ENCODE results near the gene SLC4A5. TPM values are rescaled to one million over a fixed set of nuclear protein-coding genes. Genes with fewer than 3 reads are reported as not detected.

Gene SLC4A5
- total RNA-seq, 1 experiment from 2014 or later, result not detected

- peaks cover 16% of the 10 kb centered on the region for H3K4me1 ChIP-seq (replicated peaks; ENCODE audit: insufficient read depth)
- H3F3A ChIP-seq (ENCODE audit: insufficient read depth, low read depth), result no peaks in the 10 kb centered on the region
- no peak for TF ChIP-seq EZH2 (IDR thresholded peaks at IDR 0.05; ENCODE audit: low read depth)
- TF ChIP-seq, protein P1, sequence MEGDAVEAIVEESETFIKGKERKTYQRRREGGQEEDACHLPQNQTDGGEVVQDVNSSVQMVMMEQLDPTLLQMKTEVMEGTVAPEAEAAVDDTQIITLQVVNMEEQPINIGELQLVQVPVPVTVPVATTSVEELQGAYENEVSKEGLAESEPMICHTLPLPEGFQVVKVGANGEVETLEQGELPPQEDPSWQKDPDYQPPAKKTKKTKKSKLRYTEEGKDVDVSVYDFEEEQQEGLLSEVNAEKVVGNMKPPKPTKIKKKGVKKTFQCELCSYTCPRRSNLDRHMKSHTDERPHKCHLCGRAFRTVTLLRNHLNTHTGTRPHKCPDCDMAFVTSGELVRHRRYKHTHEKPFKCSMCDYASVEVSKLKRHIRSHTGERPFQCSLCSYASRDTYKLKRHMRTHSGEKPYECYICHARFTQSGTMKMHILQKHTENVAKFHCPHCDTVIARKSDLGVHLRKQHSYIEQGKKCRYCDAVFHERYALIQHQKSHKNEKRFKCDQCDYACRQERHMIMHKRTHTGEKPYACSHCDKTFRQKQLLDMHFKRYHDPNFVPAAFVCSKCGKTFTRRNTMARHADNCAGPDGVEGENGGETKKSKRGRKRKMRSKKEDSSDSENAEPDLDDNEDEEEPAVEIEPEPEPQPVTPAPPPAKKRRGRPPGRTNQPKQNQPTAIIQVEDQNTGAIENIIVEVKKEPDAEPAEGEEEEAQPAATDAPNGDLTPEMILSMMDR (conservative IDR thresholded peaks at IDR 0.05), result no peak
- no TSS peak for BruUV-seq (replicated peaks)
- peaks cover 52% of the 10 kb centered on the region for H3K79me2 ChIP-seq (ENCODE audit: low read depth)
- H3K27ac ChIP-seq, result no peak overlapping the region
- no peak overlapping the region for H2AFZ ChIP-seq
- H3K4me2 ChIP-seq, result no peak overlapping the region
- intact Hi-C loops (cut with micrococcal nuclease; ENCODE audit: unreplicated experiment), result no loop called here
- peaks cover 16% of the 10 kb centered on the region for H4K20me1 ChIP-seq (ENCODE audit: insufficient read depth)
- no peaks in the 10 kb centered on the region for H3K27me3 ChIP-seq (ENCODE audit: insufficient read depth, low read depth)
- DNase-seq, result no peak
- no peaks in the 10 kb centered on the region for H3K9me2 ChIP-seq (ENCODE audit: insufficient read depth)
- ChIA-PET CTCF (no interaction called here), POLR2A (ENCODE audit: unreplicated experiment) (no interaction called here)
- H3K9me3 ChIP-seq (ENCODE audit: insufficient read depth, low read depth), result no peaks in the 10 kb centered on the region
- H3K36me3 ChIP-seq (ENCODE audit: low read depth), result 0 out of 2 replicates have a peak, but pooled peaks cover 7% of the 10 kb centered on the region
- H3K4me3 ChIP-seq, result no peak overlapping the region
Measured at GRCh38 chr2:74387346-74387745, 44.1 kb upstream of the SLC4A5 start.

DNA sequence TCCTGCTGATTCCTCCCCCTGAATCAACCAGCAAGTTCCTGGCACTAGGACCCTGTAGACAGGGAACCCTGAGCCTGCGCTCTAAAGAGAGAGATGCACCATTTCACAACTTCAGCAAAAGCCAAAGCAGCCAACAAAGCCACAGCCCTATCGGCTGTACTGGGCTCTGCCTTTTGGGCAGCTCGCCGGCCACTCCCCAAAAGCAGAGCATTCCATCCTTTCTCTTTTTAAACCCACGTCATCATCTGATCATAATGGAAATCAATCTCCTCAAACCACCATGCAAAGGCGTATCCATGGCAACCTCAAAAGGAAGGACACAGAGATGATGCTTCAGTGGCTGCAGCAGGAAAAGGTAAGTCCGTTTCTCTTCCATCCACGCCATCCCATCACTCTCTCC lies 42.2 kb upstream of the SLC4A5 start:
- Histone ChIP-seq H3F3A (ENCODE audit: insufficient read depth, low read depth) (no peaks in the 10 kb centered on the region), H3K36me3 (ENCODE audit: low read depth) (0 out of 2 replicates have a peak, but pooled peaks cover 7% of the 10 kb centered on the region), H3K79me2 (ENCODE audit: low read depth) (peaks cover 55% of the 10 kb centered on the region), H3K27me3 (ENCODE audit: insufficient read depth, low read depth) (no peaks in the 10 kb centered on the region), H3K9me3 (ENCODE audit: insufficient read depth, low read depth) (no peaks in the 10 kb centered on the region), H3K4me3 (no peak overlapping the region), H3K27ac (no peak overlapping the region), H3K9me2 (ENCODE audit: insufficient read depth) (no peaks in the 10 kb centered on the region), H4K20me1 (ENCODE audit: insufficient read depth) (peaks cover 29% of the 10 kb centered on the region), H3K4me1 (replicated peaks; ENCODE audit: insufficient read depth) (peaks cover 6% of the 10 kb centered on the region), H3K4me2 (no peak overlapping the region), H2AFZ (no peak overlapping the region)
- BruUV-seq (replicated peaks), result no TSS peak
- POLR2A ChIA-PET (ENCODE audit: unreplicated experiment), result no interaction called here
- TF ChIP-seq, protein P1 (conservative IDR thresholded peaks at IDR 0.05), result no peak
- TF ChIP-seq EZH2 (IDR thresholded peaks at IDR 0.05; ENCODE audit: low read depth), result no peak
- intact Hi-C loops (cut with micrococcal nuclease; ENCODE audit: unreplicated experiment), result no loop called here
- CTCF ChIA-PET, result no interaction called here
- DNase-seq, result no peak

DNA sequence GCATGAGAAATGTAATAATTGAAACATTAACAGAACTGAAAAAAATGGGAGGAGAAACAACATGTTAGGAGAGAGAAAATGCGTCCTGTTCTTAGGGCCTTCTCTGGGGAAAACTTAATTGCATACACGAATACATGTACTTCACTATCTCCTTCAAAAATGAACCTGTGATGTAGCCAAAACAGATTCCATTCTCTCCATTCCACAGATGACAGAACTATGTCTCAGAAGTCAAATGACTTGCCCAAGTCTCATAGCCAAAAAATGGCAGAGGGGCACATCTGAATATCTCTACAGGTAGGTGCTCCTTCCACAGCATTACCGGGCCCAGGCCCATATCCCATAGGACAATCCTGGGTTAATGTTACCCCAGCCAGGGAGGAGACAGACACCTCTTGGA lies 40.8 kb upstream of the SLC4A5 start:
- no peak overlapping the region for H3K27ac ChIP-seq
- H3K4me3 ChIP-seq, result no peak overlapping the region
- no peaks in the 10 kb centered on the region for H3F3A ChIP-seq (ENCODE audit: insufficient read depth, low read depth)
- TF ChIP-seq EZH2 (IDR thresholded peaks at IDR 0.05; ENCODE audit: low read depth), result no peak
- TF ChIP-seq, protein P1 (conservative IDR thresholded peaks at IDR 0.05), result no peak
- ChIA-PET CTCF (no interaction called here), POLR2A (ENCODE audit: unreplicated experiment) (no interaction called here)
- no peak overlapping the region for H3K4me2 ChIP-seq
- no peak overlapping the region for H2AFZ ChIP-seq
- H3K9me2 ChIP-seq (ENCODE audit: insufficient read depth), result no peaks in the 10 kb centered on the region
- 0 out of 2 replicates have a peak, but pooled peaks cover 7% of the 10 kb centered on the region for H3K36me3 ChIP-seq (ENCODE audit: low read depth)
- peaks cover 43% of the 10 kb centered on the region for H3K79me2 ChIP-seq (ENCODE audit: low read depth)
- BruUV-seq (replicated peaks), result no TSS peak
- no peaks in the 10 kb centered on the region for H3K4me1 ChIP-seq (replicated peaks; ENCODE audit: insufficient read depth)
- no peaks in the 10 kb centered on the region for H3K27me3 ChIP-seq (ENCODE audit: insufficient read depth, low read depth)
- H3K9me3 ChIP-seq (ENCODE audit: insufficient read depth, low read depth), result no peaks in the 10 kb centered on the region
- no peak for DNase-seq
- intact Hi-C loops (cut with micrococcal nuclease; ENCODE audit: unreplicated experiment), result no loop called here
- peaks cover 32% of the 10 kb centered on the region for H4K20me1 ChIP-seq (ENCODE audit: insufficient read depth)
